Loucy (cell line): Measurements from ENCODE around the gene PRKAR2B.

Experiments used
- CTCF ChIP-seq: fragments of 200-600 bp; sonication (generic); conservative IDR thresholded peaks from 2 replicates; pipeline ENCODE4 v1.5.1; 2014; ENCODE audit warnings: mild to moderate bottlenecking, antibody characterized with exemption, low read length
- EZH2phosphoT487 ChIP-seq: fragments of 200-600 bp; IDR thresholded peaks from 2 replicates; pipeline ENCODE4 v1.6.1; 2018; ENCODE audit warnings: antibody characterized with exemption, mild to moderate bottlenecking, moderate library complexity, borderline replicate concordance

DNA sequence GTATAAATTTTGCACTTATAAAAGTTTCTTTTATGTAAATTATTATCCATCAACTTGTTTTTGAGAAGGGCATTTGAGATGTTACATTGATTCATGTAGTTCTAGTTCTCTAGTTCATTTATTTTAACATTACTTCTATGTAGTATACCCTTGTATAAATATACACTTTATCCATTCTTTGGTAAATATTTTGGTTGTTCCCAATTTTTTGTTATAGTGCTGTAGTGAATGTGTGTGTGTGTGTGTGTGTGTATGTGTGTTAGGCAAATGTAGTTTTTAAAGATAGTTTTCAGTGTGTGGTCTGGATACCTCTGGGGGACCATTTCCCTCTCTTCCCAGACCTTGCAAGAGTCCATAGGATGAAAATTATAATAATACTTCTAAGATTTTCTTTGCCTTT lies 15.0 kb downstream of the PRKAR2B start:
- TF ChIP-seq CTCF (no peak), EZH2phosphoT487 (no peak)
